Skeletal muscle tissue (tissue), 4 donors: Measurements from ENCODE around the gene SFMBT1. TPM values are rescaled to one million over a fixed set of nuclear protein-coding genes. Genes with fewer than 3 reads are reported as not detected.

ENCODE experiments used
- H3K27ac ChIP-seq: one replicate; pipeline ENCODE4 v1.7.0; 2013; ENCODE audit warnings: mild to moderate bottlenecking, low read depth, low read length, inconsistent platforms
- H3K27me3 ChIP-seq, 3 donors: one replicate each; pipeline ENCODE4 v1.7.0; 2013; ENCODE audit warnings: low read length in 3 of 3; ENCODE audit not compliant: control insufficient read depth in 3 of 3, insufficient read depth in 3 of 3
- H3K36me3 ChIP-seq, 3 donors: one replicate each; pipeline ENCODE4 v1.7.0; 2013; ENCODE audit warnings: low read length in 3 of 3; ENCODE audit not compliant: control insufficient read depth in 3 of 3, insufficient read depth in 3 of 3
- H3K4me1 ChIP-seq, 3 donors: one replicate each; pipeline ENCODE4 v1.7.0; 2013; ENCODE audit warnings: low read length in 3 of 3, mild to moderate bottlenecking in 3 of 3; ENCODE audit not compliant: control insufficient read depth in 3 of 3, insufficient read depth in 3 of 3
- H3K4me3 ChIP-seq, 3 donors: one replicate each; pipeline ENCODE4 v1.7.0; 2013; ENCODE audit warnings: low read length in 3 of 3
- H3K9ac ChIP-seq, 3 donors: one replicate each; pipeline ENCODE4 v1.7.0; 2013; ENCODE audit warnings: low read length in 3 of 3, mild to moderate bottlenecking in 3 of 3, moderate library complexity in 2 of 3, low read depth in 1 of 3
- H3K9me3 ChIP-seq, 3 donors: one replicate each; pipeline ENCODE4 v1.7.0; 2013; ENCODE audit warnings: low read length in 3 of 3; ENCODE audit not compliant: control insufficient read depth in 3 of 3
- total RNA-seq: library from RNA; depleted of rRNA; stranded (reverse); fragments of >200 nt; gene quantifications from one replicate; pipeline ENCODE4 v1.2.3, GENCODE V29; 2014
- donor health status: Osteomylitis.

Gene SFMBT1
- total RNA-seq, 1 donor from 2014 or later = 11.0 TPM

- H3K9ac ChIP-seq = peak overlapping the region in 2 of 3 donors; percentile 46 to 62
- peak overlapping the region; percentile 7 to 44 (median 22) for H3K4me3 ChIP-seq
- no peaks in the 10 kb centered on the region for H3K36me3 ChIP-seq
- H3K27me3 ChIP-seq = no peaks in the 10 kb centered on the region
- no peaks in the 10 kb centered on the region for H3K9me3 ChIP-seq
- H3K27ac ChIP-seq = peak overlapping the region; percentile 89
- peaks cover 0 to 4% (median 4%) of the 10 kb centered on the region in 3 donors for H3K4me1 ChIP-seq
Measured at GRCh38 chr3:52978109-52978754, 67.6 kb downstream of the SFMBT1 start.

GRCh38 chr3:52973806-52974205 lies 72.1 kb downstream of the SFMBT1 start:
- no peaks in the 10 kb centered on the region for H3K27me3 ChIP-seq
- H3K36me3 ChIP-seq = no peaks in the 10 kb centered on the region
- no peak overlapping the region for H3K9ac ChIP-seq

GRCh38 chr3:52971895-52972294 lies 74.0 kb downstream of the SFMBT1 start:
- Histone ChIP-seq H3K9ac (peak overlapping the region in 1 of 3 donors; percentile 43), H3K4me3 (no peak overlapping the region), H3K27ac (peak overlapping the region; percentile 28), H3K27me3 (no peaks in the 10 kb centered on the region), H3K9me3 (no peaks in the 10 kb centered on the region), H3K36me3 (no peaks in the 10 kb centered on the region), H3K4me1 (peaks cover 0 to 18% (median 0%) of the 10 kb centered on the region in 3 donors)

More at GRCh38 chr3:52973806-52974205, 72.1 kb downstream of the SFMBT1 start:
- no peak overlapping the region for H3K27ac ChIP-seq
- no peak overlapping the region for H3K4me3 ChIP-seq
- H3K4me1 ChIP-seq = peaks cover 0 to 18% (median 0%) of the 10 kb centered on the region in 3 donors
- no peaks in the 10 kb centered on the region for H3K9me3 ChIP-seq

- H3K27ac ChIP-seq = no peak overlapping the region
Measured at GRCh38 chr3:52967398-52967797, 78.5 kb downstream of the SFMBT1 start.

GRCh38 chr3:52962160-52962559 lies 83.7 kb downstream of the SFMBT1 start:
- Histone ChIP-seq H3K4me1 (no peaks in the 10 kb centered on the region), H3K9ac (no peak overlapping the region), H3K36me3 (peaks cover 0 to 2% (median 0%) of the 10 kb centered on the region in 3 donors), H3K27ac (no peak overlapping the region), H3K9me3 (no peaks in the 10 kb centered on the region), H3K27me3 (no peaks in the 10 kb centered on the region), H3K4me3 (no peak overlapping the region)

More at GRCh38 chr3:52967398-52967797, 78.5 kb downstream of the SFMBT1 start:
- peaks cover 0 to 18% (median 0%) of the 10 kb centered on the region in 3 donors for H3K4me1 ChIP-seq
- H3K27me3 ChIP-seq = no peaks in the 10 kb centered on the region
- H3K36me3 ChIP-seq = no peaks in the 10 kb centered on the region
- no peaks in the 10 kb centered on the region for H3K9me3 ChIP-seq
- no peak overlapping the region for H3K9ac ChIP-seq
- no peak overlapping the region for H3K4me3 ChIP-seq

GRCh38 chr3:52959773-52960172 lies 86.1 kb downstream of the SFMBT1 start:
- H3K27me3 ChIP-seq = no peaks in the 10 kb centered on the region
- no peak overlapping the region for H3K9ac ChIP-seq
- peaks cover 0 to 2% (median 0%) of the 10 kb centered on the region in 3 donors for H3K36me3 ChIP-seq
- H3K9me3 ChIP-seq = no peaks in the 10 kb centered on the region
- no peak overlapping the region for H3K27ac ChIP-seq
- no peak overlapping the region for H3K4me3 ChIP-seq
- H3K4me1 ChIP-seq = no peaks in the 10 kb centered on the region

GRCh38 chr3:52939600-52939999 lies 106.3 kb downstream of the SFMBT1 start:
- H3K9ac ChIP-seq = no peak overlapping the region
- H3K9me3 ChIP-seq = no peaks in the 10 kb centered on the region
- no peaks in the 10 kb centered on the region for H3K27me3 ChIP-seq
- H3K4me3 ChIP-seq = no peak overlapping the region
- H3K27ac ChIP-seq = no peak overlapping the region
- H3K4me1 ChIP-seq = peaks cover 0 to 2% (median 0%) of the 10 kb centered on the region in 3 donors
- no peaks in the 10 kb centered on the region for H3K36me3 ChIP-seq

GRCh38 chr3:52934630-52935530 lies 111.0 kb downstream of the SFMBT1 start:
- no peaks in the 10 kb centered on the region for H3K27me3 ChIP-seq
- H3K4me3 ChIP-seq = no peak overlapping the region
- peak overlapping the region in 1 of 3 donors; percentile 19 for H3K9ac ChIP-seq
- H3K36me3 ChIP-seq = no peaks in the 10 kb centered on the region
- no peak overlapping the region for H3K27ac ChIP-seq
- peaks cover 0 to 6% (median 0%) of the 10 kb centered on the region in 3 donors for H3K4me1 ChIP-seq
- no peaks in the 10 kb centered on the region for H3K9me3 ChIP-seq

GRCh38 chr3:52931889-52932288 lies 114.0 kb downstream of the SFMBT1 start:
- H3K9me3 ChIP-seq = no peaks in the 10 kb centered on the region
- peaks cover 0 to 7% (median 3%) of the 10 kb centered on the region in 3 donors for H3K36me3 ChIP-seq

GRCh38 chr3:52931328-52931727 lies 114.5 kb downstream of the SFMBT1 start:
- H3K9me3 ChIP-seq = no peaks in the 10 kb centered on the region
- peaks cover 0 to 7% (median 3%) of the 10 kb centered on the region in 3 donors for H3K36me3 ChIP-seq
- H3K27me3 ChIP-seq = no peaks in the 10 kb centered on the region
- H3K4me3 ChIP-seq = no peak overlapping the region
- H3K27ac ChIP-seq = no peak overlapping the region
- peaks cover 0 to 6% (median 0%) of the 10 kb centered on the region in 3 donors for H3K4me1 ChIP-seq
- H3K9ac ChIP-seq = no peak overlapping the region

More at GRCh38 chr3:52931889-52932288, 114.0 kb downstream of the SFMBT1 start:
- no peak overlapping the region for H3K9ac ChIP-seq
- H3K4me1 ChIP-seq = peaks cover 0 to 6% (median 0%) of the 10 kb centered on the region in 3 donors
- H3K27me3 ChIP-seq = no peaks in the 10 kb centered on the region
- no peak overlapping the region for H3K27ac ChIP-seq
- H3K4me3 ChIP-seq = no peak overlapping the region
